HG03196 (cell line): ENCODE measurements around the gene CCDC159.
"Not testable (repeated sequence)": the region's sequence is repeated elsewhere in the genome, so short reads cannot be mapped to it uniquely, and the experiment has no call there.

Experiments
- ATAC-seq: cut with Tn5 transposase; IDR thresholded peaks from one replicate; pipeline ENCODE4 v1.9.1; 2021; ENCODE audit not compliant: unreplicated experiment

The CCDC159 gene

GRCh38 chr19:11337080-11337479, 9.2 kb upstream of the CCDC159 start:
- ATAC-seq: no peak

- ATAC-seq: no peak
These were observed 8.2 kb upstream of the CCDC159 start for GRCh38 chr19:11338121-11338520.

GRCh38 chr19:11338569-11339253, 7.6 kb upstream of the CCDC159 start:
- no peak for ATAC-seq

GRCh38 chr19:11339254-11340098, 6.8 kb upstream of the CCDC159 start, which contains the start of gene RAB3D:
TSS of gene RAB3D (minus strand) at chr19:11339657. CDS start at chr19:11337399, 2,258 bp downstream.
- ATAC-seq: peak; percentile 68

- not testable (repeated sequence) for ATAC-seq
These were observed 6.2 kb upstream of the CCDC159 start for GRCh38 chr19:11340099-11340467.

GRCh38 chr19:11342429-11342828, 3.9 kb upstream of the CCDC159 start:
- no peak for ATAC-seq

GRCh38 chr19:11345122-11345803, 1.1 kb upstream of the CCDC159 start:
- ATAC-seq: no peak

- no peak for ATAC-seq
These were observed 1.3 kb downstream of the CCDC159 start for GRCh38 chr19:11347546-11348039.

- no peak for ATAC-seq
These were observed 2.9 kb downstream of the CCDC159 start for GRCh38 chr19:11349171-11349570.

GRCh38 chr19:11354102-11354501, 7.8 kb downstream of the CCDC159 start:
- not testable (repeated sequence) for ATAC-seq

- no peak for ATAC-seq
These were observed 9.1 kb downstream of the CCDC159 start, which contains the start of gene PLPPR2 for GRCh38 chr19:11355160-11356073. TSS of gene PLPPR2 (plus strand) at chr19:11355432. CDS start at chr19:11357674, 2,242 bp downstream.

GRCh38 chr19:11356074-11356397, 9.7 kb downstream of the CCDC159 start:
- no peak for ATAC-seq

- ATAC-seq: no peak
These were observed 10.6 kb downstream of the CCDC159 start for GRCh38 chr19:11356676-11357550.

GRCh38 chr19:11359421-11359820, 13.1 kb downstream of the CCDC159 start:
- no peak for ATAC-seq

GRCh38 chr19:11361037-11361770, 14.9 kb downstream of the CCDC159 start:
- no peak for ATAC-seq

GRCh38 chr19:11361771-11362731, 15.7 kb downstream of the CCDC159 start:
- no peak for ATAC-seq

- no peak for ATAC-seq
These were observed 17.6 kb downstream of the CCDC159 start for GRCh38 chr19:11363881-11364280.
